VCaP (cell line): ENCODE data around the gene CFAP74.

ENCODE experiments used
- H3K27ac ChIP-seq: fragments of 450-650 bp; 2 replicates; pipeline ENCODE4 v1.5.1; 2017
- TF ChIP-seq, protein P1 (sequence below): fragments of 450-650 bp; conservative IDR thresholded peaks from 2 replicates; pipeline ENCODE4 v1.5.1; 2017; ENCODE audit warnings: mild to moderate bottlenecking, moderate library complexity

Gene CFAP74

DNA sequence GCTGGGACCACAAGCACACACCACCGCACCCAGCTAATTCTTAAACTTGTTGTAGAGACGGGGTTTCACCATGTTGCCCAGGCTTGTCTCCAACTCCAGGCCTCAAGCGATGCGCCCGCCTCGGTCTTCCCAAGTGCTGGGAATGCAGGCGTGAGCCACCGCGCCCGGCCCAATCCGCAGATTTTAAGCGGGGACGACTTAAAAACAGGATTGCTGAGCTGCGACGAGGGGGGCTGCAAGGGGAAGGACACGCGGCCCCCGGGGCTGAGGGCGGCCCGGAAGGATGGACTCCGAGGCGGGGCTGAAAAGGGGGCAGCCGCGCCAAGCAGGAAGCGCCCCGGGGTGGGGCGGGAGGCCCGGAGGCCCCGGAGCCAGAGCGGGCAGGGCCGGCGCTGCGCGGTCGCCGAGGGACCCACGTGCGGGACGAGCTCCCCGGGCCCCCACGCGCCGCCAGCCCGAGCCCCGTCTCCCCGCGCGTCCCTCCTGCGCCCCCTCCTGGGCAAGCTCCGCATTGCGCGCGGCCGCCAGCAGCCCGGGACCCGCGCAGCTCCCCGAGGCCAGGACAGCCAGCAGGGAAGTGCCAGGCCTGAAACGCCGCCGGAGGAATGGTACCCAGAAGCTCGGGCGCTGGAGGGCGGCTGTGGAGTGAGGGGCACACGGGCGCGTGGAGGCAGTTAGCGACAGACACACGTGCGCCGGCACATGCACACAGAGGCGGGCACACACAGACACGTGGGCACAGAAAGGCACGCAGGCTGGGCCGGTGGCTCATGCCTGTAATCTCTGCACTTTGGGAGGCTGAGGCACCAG lies 41.1 kb upstream of the CFAP74 start:
- TF ChIP-seq, protein P1, sequence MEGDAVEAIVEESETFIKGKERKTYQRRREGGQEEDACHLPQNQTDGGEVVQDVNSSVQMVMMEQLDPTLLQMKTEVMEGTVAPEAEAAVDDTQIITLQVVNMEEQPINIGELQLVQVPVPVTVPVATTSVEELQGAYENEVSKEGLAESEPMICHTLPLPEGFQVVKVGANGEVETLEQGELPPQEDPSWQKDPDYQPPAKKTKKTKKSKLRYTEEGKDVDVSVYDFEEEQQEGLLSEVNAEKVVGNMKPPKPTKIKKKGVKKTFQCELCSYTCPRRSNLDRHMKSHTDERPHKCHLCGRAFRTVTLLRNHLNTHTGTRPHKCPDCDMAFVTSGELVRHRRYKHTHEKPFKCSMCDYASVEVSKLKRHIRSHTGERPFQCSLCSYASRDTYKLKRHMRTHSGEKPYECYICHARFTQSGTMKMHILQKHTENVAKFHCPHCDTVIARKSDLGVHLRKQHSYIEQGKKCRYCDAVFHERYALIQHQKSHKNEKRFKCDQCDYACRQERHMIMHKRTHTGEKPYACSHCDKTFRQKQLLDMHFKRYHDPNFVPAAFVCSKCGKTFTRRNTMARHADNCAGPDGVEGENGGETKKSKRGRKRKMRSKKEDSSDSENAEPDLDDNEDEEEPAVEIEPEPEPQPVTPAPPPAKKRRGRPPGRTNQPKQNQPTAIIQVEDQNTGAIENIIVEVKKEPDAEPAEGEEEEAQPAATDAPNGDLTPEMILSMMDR, result peak; percentile 98
- peak overlapping the region; percentile 59; the same call in 1 of the 2 replicates for H3K27ac ChIP-seq

DNA sequence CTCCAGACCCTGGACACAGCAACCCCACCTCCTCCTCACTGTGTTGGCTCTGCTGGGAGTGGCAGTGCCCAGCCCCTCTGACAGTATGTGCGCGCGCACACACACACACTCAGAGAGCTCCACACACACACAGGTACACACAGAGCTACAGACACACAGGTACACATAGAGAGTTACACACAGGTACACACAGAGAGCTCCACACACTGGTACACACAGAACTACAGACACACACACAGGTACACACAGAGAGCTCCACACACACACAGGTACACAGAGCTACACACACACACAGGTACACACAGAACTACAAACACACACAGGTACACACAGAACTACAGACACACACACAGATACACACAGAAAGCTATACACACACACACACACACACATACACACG lies 40.3 kb upstream of the CFAP74 start:
- TF ChIP-seq, protein P1, result no peak

DNA sequence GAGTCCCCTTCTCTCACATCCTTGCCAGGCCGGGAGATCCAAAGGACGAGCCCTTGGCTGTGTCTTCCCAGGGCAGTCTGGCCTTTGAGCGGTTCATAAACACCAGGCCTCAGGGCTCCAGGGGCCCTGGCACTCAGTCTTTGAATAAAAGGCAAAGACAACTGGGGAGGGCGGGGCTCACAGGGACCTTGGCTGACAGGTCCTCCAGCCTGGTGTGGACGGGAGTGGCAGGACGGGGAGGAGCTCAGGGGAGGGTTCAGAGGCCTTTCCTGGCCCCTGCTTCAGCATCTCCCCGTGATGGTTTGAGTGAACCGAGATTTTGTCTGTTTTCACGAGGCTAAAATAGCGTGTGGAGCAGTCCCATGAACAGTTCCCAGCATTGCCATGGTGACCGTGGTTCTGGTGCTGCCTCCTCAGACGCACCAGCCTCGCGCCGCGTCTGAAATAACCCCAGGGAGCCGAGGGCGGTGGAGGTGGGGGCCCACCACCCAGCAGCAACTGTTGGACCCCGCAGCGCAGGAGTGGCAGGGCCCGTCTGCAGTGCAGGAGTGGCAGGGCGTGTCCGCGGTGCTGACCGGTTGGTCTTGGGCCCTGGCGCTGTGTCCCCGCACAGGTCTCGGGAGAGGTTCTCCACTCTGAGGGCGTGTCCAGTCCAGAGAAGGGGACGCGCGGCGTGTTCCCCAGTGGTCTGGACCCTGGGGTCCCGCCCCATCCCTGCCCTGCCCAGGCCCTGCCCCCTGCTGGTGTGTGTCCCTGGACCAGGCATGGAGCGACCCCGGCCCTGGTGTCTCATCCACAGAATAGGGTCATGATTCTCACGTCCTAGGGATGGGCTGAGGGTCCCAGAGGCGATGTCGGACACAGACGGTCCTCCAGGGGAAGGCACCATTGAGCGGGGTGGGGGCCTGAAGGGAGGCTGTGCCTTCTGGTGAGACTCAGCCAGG lies 39.5 kb upstream of the CFAP74 start:
- no peak overlapping the region for H3K27ac ChIP-seq
- TF ChIP-seq, protein P1, result 0 out of 2 replicates have a peak, but pooled peaks have one; percentile 5

More for the DNA sequence above, 40.3 kb upstream of the CFAP74 start:
- H3K27ac ChIP-seq, result peak overlapping the region; percentile 59; the same call in 1 of the 2 replicates

DNA sequence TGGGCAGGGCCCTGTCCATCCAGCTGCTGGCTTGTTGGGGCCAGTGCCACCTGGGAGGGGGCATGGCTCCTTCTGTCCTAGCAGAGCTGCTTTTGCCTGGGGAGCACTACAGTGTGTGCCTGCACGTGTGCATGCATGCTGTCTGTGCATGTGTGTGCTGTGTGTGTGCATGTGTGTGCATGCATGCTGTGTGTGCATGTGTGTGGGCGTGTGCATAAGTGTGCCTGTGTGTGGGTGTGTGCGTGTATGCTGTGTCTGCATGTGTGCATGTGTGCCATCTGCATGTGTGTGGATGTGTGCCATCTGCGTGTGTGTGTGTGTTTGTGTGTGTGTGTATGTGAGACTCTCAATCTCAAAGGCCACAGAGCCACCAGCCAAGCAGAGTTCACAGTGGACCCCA lies 38.3 kb upstream of the CFAP74 start:
- TF ChIP-seq, protein P1, result no peak
- no peak overlapping the region for H3K27ac ChIP-seq

DNA sequence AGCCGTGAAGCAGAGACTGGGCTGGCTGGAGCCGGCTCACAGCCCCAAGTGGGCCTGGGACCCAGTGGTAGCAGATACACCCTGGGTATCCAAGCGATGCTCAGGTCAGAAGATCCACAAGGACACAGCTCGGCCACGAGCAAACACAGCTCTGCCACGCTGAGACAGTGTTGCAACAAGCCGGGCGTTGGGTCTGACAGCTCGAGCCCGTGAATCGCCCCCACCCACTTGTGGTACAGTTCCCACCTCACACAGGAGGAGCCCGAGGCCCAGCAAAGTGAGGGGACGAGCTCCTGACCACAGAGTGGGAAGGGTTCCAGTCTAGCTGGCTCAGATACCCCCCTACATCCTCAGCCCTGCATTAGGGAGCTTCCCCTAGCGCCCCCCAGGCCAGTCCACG lies 37.7 kb upstream of the CFAP74 start:
- no peak overlapping the region for H3K27ac ChIP-seq
- TF ChIP-seq, protein P1, result no peak

DNA sequence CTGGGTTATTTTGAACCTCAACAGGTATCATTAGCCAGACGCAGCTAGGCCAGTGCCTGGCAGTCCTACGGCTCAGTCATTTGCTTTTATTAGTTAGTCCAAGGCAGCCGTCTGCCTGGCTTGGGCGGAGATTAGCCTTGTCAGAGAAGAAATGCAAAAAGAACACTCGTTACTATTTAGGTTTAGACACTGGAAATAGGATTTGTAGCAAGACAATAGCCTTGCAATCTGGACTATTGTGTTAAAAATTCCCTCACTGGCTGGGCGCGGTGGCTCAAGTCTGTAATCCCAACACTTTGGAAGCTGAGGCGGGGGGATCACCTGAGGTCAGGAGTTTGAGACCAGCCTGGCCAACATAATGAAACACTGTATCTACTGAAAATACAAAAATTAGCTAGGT lies 35.7 kb upstream of the CFAP74 start:
- H3K27ac ChIP-seq, result no peak overlapping the region
- TF ChIP-seq, protein P1, result no peak

DNA sequence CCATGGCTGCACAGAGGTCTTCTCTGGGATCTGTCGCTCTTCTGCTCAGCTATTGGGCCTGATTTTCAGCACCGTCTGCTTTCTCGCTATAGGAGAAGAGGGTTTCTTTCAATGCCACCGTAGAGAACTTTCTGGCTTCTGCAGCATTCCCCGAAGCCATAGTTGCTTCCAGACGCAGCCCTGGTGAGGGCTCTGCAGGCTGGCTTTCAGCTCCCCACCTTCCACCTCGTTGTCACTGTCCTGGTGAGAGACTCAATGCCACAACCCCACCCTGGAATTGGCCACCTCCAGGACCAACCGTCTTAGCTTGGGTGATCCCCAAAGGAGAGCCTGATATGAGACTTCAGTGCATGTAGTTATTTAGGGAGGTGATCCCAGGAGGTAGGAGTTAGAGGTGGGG lies 34.6 kb upstream of the CFAP74 start:
- H3K27ac ChIP-seq, result no peak overlapping the region

More for the DNA sequence above, 34.6 kb upstream of the CFAP74 start:
- TF ChIP-seq, protein P1, result no peak
